Activated CD4-positive, alpha-beta T cell treated with anti-CD3 and anti-CD28 coated beads, Interleukin-2, amount 50 U/mL, for 16 hours (primary cell): Measurements from ENCODE around the gene ZNF846.
A peak's percentile ranks its signal among the peaks of the same experiment; 100 is the strongest.
"Not testable (repeated sequence)": the region's sequence is repeated elsewhere in the genome, so short reads cannot be mapped to it uniquely, and the experiment has no call there.

Source experiments
- DNase-seq: peaks from one replicate; pipeline ENCODE4 v3.0.0-alpha.2; 2020

ZNF846 gene

GRCh38 chr19:9768175-9769112, at the start of gene ZNF846:
ZNF846 (minus strand) TSS chr19:9768738; CDS start chr19:9764950, 3,788 bp downstream.
- DNase-seq = peak; percentile 95

GRCh38 chr19:9818175-9818733, 49.7 kb upstream of the ZNF846 start:
- no peak for DNase-seq

- no peak for DNase-seq
These were observed 42.6 kb upstream of the ZNF846 start for GRCh38 chr19:9811139-9811538.

GRCh38 chr19:9808855-9809824, 40.6 kb upstream of the ZNF846 start:
- DNase-seq = no peak

GRCh38 chr19:9806803-9807202, 38.3 kb upstream of the ZNF846 start:
- no peak for DNase-seq

GRCh38 chr19:9801976-9802375, 33.4 kb upstream of the ZNF846 start:
- DNase-seq = no peak

- peak; percentile 24 for DNase-seq
These were observed 30.6 kb upstream of the ZNF846 start for GRCh38 chr19:9799162-9799561.

GRCh38 chr19:9797871-9798270, 29.3 kb upstream of the ZNF846 start:
- DNase-seq = no peak

- DNase-seq = peak; percentile 87
These were observed 27.7 kb upstream of the ZNF846 start for GRCh38 chr19:9796113-9796773.

GRCh38 chr19:9793071-9793591, 24.6 kb upstream of the ZNF846 start:
- DNase-seq = peak; percentile 45

GRCh38 chr19:9792206-9793070, 23.9 kb upstream of the ZNF846 start:
- DNase-seq = peak; percentile 86

- peak; percentile 87 for DNase-seq
These were observed 23.1 kb upstream of the ZNF846 start for GRCh38 chr19:9791552-9792205.

- DNase-seq = not testable (repeated sequence)
These were observed 22.5 kb upstream of the ZNF846 start for GRCh38 chr19:9791073-9791367.

- not testable (repeated sequence) for DNase-seq
These were observed 21.0 kb upstream of the ZNF846 start for GRCh38 chr19:9789579-9789978.

- no peak for DNase-seq
These were observed 20.5 kb upstream of the ZNF846 start for GRCh38 chr19:9789066-9789465.

- not testable (repeated sequence) for DNase-seq
These were observed 20.1 kb upstream of the ZNF846 start for GRCh38 chr19:9788604-9789003.

GRCh38 chr19:9786819-9787218, 18.3 kb upstream of the ZNF846 start:
- DNase-seq = no peak

GRCh38 chr19:9786342-9786741, 17.8 kb upstream of the ZNF846 start:
- DNase-seq = no peak

GRCh38 chr19:9785367-9786331, 17.1 kb upstream of the ZNF846 start:
- peak; percentile 94 for DNase-seq

GRCh38 chr19:9784163-9784496, 15.6 kb upstream of the ZNF846 start:
- DNase-seq = not testable (repeated sequence)
